HG02884 (cell line): ENCODE measurements around the gene TP63.
"Not testable (repeated sequence)": the region's sequence is repeated elsewhere in the genome, so short reads cannot be mapped to it uniquely, and the experiment has no call there.

ENCODE experiments used
- ATAC-seq: cut with Tn5 transposase; IDR thresholded peaks from one replicate; pipeline ENCODE4 v1.9.1; 2021; ENCODE audit warnings: mild to moderate bottlenecking, moderate library complexity; ENCODE audit not compliant: unreplicated experiment

TP63 gene

DNA sequence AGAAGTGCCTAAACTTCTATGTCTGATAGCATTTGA lies at the start of gene TP63:
TP63 (plus strand) TSS at position 17 of the 36 bp plus-strand sequence. CDS start 127 bp downstream, outside the sequence.
- ATAC-seq = no peak

DNA sequence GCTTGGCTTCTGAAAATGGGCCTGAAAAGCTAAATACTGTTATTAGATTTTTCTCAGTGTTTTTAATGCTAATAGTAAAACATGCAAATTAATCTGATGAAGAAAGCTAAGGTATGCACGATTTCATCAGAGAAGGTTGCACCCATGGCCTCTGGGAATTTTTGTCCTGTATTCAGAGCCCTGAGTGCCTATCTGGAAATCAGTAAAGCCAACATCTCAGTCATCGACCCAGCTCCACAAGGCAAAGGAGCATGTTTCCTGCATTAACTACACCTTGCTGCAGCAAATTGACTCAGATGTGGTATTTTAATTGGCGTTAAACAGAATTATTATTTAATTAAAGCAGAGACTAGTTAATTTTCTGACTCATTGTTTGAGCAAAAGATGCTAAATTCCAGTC lies 49.0 kb upstream of the TP63 start:
- no peak for ATAC-seq

- no peak for ATAC-seq
Measured at GRCh38 chr3:189584645-189585044, 46.5 kb upstream of the TP63 start.

DNA sequence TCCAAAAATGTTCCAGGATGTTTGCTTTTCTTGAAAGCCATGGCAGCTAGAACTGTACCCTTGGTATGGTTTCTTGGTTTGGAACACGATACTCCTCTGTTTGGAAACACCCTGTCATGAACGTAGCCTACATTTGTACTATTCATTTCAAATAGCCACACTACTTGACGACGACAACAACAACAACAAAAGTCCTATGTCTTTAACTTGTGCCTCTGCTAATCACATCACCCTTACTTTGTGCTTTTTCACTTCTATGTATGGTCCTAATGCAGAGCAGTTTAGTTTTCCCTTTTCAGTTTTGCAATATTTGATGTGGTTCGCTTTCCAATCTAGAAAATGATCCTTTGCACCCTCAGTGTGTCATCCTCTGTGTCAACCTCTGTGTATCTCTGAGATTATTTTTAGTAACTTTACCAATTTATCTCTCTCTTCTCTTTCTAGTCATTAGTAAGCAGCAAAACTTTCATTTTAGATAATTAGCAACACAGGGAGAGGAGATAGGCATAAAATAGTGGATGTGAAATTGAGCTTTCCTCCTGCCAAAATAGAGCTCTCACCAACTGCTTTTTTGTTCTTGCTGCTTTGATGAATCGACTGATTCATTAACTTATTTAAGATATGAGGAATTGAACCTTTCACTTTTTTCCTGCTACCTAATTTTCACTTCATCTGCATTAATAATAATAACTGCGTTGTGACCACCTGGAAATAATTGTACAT lies 44.1 kb upstream of the TP63 start:
- peak; percentile 74 for ATAC-seq

DNA sequence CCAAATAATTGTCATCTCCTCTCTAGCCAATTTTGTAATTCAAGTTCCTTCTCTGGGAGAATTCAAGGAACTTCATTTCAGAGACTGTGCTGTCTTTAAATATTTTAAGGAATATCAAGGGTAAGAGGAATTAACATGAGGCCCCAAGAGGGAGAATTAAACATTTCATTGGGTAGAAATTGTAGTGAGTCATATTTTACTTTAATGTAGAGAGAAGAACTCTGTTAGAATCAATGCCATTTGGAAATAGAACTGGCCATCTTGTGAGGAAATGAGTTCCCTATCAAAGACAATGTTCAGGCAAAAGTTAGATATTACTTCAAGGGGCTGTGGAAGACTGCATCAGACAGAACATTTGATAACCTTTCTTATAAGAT lies 43.5 kb upstream of the TP63 start:
- ATAC-seq = no peak

- ATAC-seq = no peak
Measured at GRCh38 chr3:189588070-189588469, 43.1 kb upstream of the TP63 start.

GRCh38 chr3:189588475-189589178 lies 42.6 kb upstream of the TP63 start:
- ATAC-seq = no peak

DNA sequence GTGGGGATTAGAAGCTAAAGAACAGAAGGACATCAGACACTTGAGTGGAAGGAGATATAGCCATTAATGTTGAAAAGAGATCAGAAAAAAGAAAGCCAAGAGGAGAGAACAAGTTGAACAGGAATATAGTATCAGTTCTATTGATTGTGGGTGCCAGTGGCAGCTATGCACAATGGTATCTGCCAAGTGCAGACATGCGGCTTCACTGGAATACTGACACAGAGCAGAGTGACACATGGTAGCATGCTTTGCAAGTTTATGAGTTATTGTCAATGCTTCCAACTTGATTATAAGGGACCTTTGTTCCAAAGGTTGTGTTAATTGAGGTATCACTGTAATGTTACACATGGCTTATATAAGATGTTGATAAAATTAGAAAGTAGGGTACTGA lies 42.0 kb upstream of the TP63 start:
- no peak for ATAC-seq

- no peak for ATAC-seq
Measured at GRCh38 chr3:189590223-189590622, 41.0 kb upstream of the TP63 start.

GRCh38 chr3:189593581-189593980 lies 37.6 kb upstream of the TP63 start:
- no peak for ATAC-seq

GRCh38 chr3:189596078-189596979 lies 34.9 kb upstream of the TP63 start:
- ATAC-seq = not testable (repeated sequence)

DNA sequence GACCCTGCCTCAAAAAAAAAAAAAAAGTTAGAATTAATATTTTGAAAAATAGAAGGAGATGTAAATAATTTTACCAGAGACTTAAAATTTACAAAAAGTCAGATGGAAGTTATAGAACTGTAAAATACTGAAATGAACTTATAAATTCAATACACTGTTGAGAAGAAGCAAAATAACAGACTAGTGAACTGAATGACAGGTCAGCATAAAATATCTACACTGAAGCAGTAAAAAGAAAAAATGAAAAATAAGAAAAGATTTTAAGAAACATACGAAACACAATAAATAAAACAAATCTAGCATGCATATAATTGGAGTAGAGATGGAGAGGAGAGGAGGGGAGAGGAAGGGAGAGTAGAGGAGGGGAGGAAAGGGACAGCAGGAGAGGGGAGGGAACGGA lies 33.3 kb upstream of the TP63 start:
- no peak for ATAC-seq

DNA sequence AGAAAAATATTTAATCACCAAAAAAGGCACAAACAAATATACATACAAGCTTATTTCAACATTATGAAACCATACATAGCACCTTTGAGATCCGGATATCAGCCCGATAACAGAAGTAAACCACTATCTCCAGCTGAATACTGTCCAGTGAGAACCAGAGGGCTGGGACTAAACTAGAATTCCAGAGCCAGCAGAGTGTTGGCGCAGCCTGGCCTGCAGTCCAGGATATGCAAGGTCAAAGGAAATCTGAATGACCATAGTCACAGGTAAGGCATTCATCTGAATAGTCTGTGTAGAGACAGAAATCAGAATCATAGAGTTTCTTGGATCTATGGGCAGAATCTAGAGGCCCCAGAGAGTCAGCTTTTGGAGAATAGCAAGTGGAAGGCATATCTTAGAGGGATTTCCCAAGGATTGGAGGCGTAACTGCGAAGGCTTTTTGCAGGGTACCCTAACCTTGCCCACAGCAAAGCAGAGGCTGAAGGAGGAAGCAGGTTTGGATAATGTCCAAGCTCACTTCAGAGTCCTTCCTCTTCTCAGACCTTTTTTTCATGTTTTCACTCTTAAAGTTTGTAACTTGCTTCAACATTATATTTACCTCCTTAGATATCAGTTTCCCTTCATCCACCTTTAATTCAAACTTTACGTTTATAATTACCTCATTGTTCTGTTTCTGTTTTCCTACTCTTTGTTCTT lies 32.5 kb upstream of the TP63 start:
- ATAC-seq = no peak

DNA sequence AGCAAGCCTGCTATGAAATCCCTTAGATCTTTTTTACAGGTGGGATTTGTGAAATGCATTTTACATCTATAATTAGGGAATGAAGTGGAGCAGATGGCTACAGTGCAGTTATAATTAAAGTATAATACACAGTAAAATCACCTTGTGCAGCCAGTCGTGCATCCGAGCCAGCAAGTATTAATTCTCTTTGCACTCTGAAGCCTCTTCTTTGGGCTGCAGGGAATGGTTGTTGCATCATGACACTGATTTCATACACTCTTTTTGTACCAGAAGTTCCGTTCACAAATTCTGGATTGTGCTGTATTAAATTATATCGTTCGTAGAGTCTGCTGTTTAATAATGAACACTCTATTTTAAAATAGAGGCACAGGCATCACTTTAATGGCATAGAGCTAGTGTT lies 28.7 kb upstream of the TP63 start:
- ATAC-seq = no peak

- ATAC-seq = no peak
Measured at GRCh38 chr3:189605717-189606116, 25.5 kb upstream of the TP63 start.

- no peak for ATAC-seq
Measured at GRCh38 chr3:189606774-189607173, 24.4 kb upstream of the TP63 start.

- not testable (repeated sequence) for ATAC-seq
Measured at GRCh38 chr3:189612641-189613040, 18.5 kb upstream of the TP63 start.

- ATAC-seq = no peak
Measured at GRCh38 chr3:189613122-189613521, 18.1 kb upstream of the TP63 start.

GRCh38 chr3:189621948-189622603 lies 9.1 kb upstream of the TP63 start:
- no peak for ATAC-seq

DNA sequence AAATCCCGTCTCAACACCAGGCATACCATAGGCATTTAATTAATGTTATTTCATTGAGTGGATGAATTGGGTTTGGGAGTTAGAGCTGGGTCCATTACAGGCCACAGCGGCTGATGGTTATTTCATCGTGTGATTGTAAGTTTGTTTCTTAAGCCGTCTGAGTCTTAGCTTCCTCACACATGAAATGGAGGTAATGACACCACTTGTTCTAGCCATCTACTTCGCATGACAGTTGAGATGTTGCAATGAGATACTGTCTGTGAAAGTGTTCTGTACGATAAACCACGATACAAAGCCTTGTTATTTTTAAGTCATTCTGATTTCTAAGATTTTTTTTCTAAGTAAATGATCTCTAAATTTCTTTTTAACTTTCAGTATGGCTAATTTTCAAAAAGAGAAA lies 8.6 kb upstream of the TP63 start:
- ATAC-seq = no peak

GRCh38 chr3:189624130-189624529 lies 7.1 kb upstream of the TP63 start:
- ATAC-seq = no peak
